Gastroesophageal sphincter (tissue), 3 donors: ENCODE data around the gene ZBTB42.

ENCODE experiments used
- CTCF ChIP-seq, 4 experiments: fragments of 200-600 bp in 2 of 4; fragments of 450-650 bp in 2 of 4; sonication (generic) in 1 of 4; IDR thresholded peaks; one replicate each; pipeline ENCODE4 v1.5.1; 2017 to 2019; ENCODE audit warnings: antibody characterized with exemption in 4 of 4, mild to moderate bottlenecking in 2 of 4, moderate library complexity in 2 of 4
- EP300 ChIP-seq: sonication (generic); formaldehyde crosslinking; IDR thresholded peaks from one replicate; pipeline ENCODE4 v1.6.1; 2017; ENCODE audit warnings: antibody characterized with exemption, mild to moderate bottlenecking
- POLR2A ChIP-seq, 2 donors: fragments of 450-650 bp; IDR thresholded peaks; one replicate each; pipeline ENCODE4 v1.6.1; 2017; ENCODE audit warnings: antibody characterized with exemption in 2 of 2, mild to moderate bottlenecking in 2 of 2, moderate library complexity in 1 of 2
- POLR2AphosphoS5 ChIP-seq: sonication (generic); formaldehyde crosslinking; IDR thresholded peaks from one replicate; pipeline ENCODE4 v1.6.1; 2017; ENCODE audit warnings: antibody characterized with exemption

- no peak for TF ChIP-seq EP300
- TF ChIP-seq CTCF (IDR thresholded peaks at IDR 0.05): no peak
- no peak for TF ChIP-seq POLR2A (IDR thresholded peaks at IDR 0.05)
- TF ChIP-seq POLR2AphosphoS5: no peak
Measured at GRCh38 chr14:104798300-104799243, 2.3 kb upstream of the ZBTB42 start.
